Ishikawa (cell line): ENCODE measurements around the gene TAF10.
A peak's percentile ranks its signal among the peaks of the same experiment; 100 is the strongest.

Source experiments
- CEBPB ChIP-seq: IDR thresholded peaks from 2 replicates; pipeline ENCODE4 v1.6.1; 2012
- CREB1 ChIP-seq: IDR thresholded peaks from 2 replicates; pipeline ENCODE4 v1.6.1; 2012; ENCODE audit warnings: low read depth
- EGR1 ChIP-seq: IDR thresholded peaks from 2 replicates; pipeline ENCODE4 v1.6.1; 2012
- EP300 ChIP-seq: IDR thresholded peaks from 2 replicates; pipeline ENCODE4 v1.6.1; 2012; ENCODE audit warnings: borderline replicate concordance
- FOXM1 ChIP-seq: IDR thresholded peaks from 2 replicates; pipeline ENCODE4 v1.6.1; 2012; ENCODE audit warnings: low read depth, borderline replicate concordance
- NFIC ChIP-seq: IDR thresholded peaks from 2 replicates; pipeline ENCODE4 v1.6.1; 2012
- RAD21 ChIP-seq: IDR thresholded peaks from 2 replicates; pipeline ENCODE4 v1.6.1; 2012; ENCODE audit warnings: low read depth
- TAF1 ChIP-seq: IDR thresholded peaks from 2 replicates; pipeline ENCODE4 v1.6.1; 2012; ENCODE audit warnings: low read depth, mild to moderate bottlenecking
- TCF12 ChIP-seq: IDR thresholded peaks from 2 replicates; pipeline ENCODE4 v1.6.1; 2012; ENCODE audit warnings: low read depth
- TEAD4 ChIP-seq: IDR thresholded peaks from 2 replicates; pipeline ENCODE4 v1.6.1; 2012
- YY1 ChIP-seq: IDR thresholded peaks from 2 replicates; pipeline ENCODE4 v1.6.1; 2012; ENCODE audit warnings: low read depth
- ZBTB7A ChIP-seq: IDR thresholded peaks from 2 replicates; pipeline ENCODE4 v1.6.1; 2012; ENCODE audit warnings: low read depth
- TF ChIP-seq, protein P1 (sequence below): IDR thresholded peaks from 2 replicates; pipeline ENCODE4 v1.6.1; 2012
- TF ChIP-seq, protein P2 (sequence below): IDR thresholded peaks from 2 replicates; pipeline ENCODE4 v1.6.1; 2012; ENCODE audit warnings: low read depth, mild to moderate bottlenecking
- TF ChIP-seq, protein P3 (sequence below): IDR thresholded peaks from 2 replicates; pipeline ENCODE4 v1.6.1; 2012

The TAF10 gene

DNA sequence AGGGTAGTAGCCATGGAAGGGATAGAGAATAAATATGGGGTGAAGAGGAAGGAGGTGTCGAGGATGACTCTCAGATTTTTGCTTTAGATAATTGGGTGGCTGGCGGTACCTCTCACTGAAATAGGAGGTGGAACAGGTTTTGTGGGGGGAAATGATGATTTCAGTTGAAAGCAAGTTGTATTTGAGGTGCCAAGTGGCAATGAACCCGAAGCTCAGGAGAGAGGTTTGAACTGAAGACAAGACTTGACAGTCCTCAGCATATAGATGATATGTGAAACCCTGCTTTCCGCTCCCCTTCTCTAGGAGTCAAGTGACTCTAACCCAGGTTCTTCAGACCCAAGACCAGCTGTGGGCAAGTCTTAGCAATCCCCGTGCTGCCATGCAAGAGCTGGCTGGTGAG lies 42.3 kb downstream of the TAF10 start:
- no peak for TF ChIP-seq EP300
- no peak for TF ChIP-seq ZBTB7A
- TF ChIP-seq RAD21, result no peak
- TF ChIP-seq, protein P1, sequence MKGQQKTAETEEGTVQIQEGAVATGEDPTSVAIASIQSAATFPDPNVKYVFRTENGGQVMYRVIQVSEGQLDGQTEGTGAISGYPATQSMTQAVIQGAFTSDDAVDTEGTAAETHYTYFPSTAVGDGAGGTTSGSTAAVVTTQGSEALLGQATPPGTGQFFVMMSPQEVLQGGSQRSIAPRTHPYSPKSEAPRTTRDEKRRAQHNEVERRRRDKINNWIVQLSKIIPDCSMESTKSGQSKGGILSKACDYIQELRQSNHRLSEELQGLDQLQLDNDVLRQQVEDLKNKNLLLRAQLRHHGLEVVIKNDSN, result no peak
- TF ChIP-seq EGR1, result no peak
- TF ChIP-seq, protein P2, sequence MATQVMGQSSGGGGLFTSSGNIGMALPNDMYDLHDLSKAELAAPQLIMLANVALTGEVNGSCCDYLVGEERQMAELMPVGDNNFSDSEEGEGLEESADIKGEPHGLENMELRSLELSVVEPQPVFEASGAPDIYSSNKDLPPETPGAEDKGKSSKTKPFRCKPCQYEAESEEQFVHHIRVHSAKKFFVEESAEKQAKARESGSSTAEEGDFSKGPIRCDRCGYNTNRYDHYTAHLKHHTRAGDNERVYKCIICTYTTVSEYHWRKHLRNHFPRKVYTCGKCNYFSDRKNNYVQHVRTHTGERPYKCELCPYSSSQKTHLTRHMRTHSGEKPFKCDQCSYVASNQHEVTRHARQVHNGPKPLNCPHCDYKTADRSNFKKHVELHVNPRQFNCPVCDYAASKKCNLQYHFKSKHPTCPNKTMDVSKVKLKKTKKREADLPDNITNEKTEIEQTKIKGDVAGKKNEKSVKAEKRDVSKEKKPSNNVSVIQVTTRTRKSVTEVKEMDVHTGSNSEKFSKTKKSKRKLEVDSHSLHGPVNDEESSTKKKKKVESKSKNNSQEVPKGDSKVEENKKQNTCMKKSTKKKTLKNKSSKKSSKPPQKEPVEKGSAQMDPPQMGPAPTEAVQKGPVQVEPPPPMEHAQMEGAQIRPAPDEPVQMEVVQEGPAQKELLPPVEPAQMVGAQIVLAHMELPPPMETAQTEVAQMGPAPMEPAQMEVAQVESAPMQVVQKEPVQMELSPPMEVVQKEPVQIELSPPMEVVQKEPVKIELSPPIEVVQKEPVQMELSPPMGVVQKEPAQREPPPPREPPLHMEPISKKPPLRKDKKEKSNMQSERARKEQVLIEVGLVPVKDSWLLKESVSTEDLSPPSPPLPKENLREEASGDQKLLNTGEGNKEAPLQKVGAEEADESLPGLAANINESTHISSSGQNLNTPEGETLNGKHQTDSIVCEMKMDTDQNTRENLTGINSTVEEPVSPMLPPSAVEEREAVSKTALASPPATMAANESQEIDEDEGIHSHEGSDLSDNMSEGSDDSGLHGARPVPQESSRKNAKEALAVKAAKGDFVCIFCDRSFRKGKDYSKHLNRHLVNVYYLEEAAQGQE, result no peak
- no peak for TF ChIP-seq FOXM1
- TF ChIP-seq TEAD4, result no peak
- TF ChIP-seq NFIC, result no peak
- no peak for TF ChIP-seq CREB1
- no peak for TF ChIP-seq CEBPB
- TF ChIP-seq TAF1, result no peak
- no peak for TF ChIP-seq TCF12
- TF ChIP-seq, protein P3, sequence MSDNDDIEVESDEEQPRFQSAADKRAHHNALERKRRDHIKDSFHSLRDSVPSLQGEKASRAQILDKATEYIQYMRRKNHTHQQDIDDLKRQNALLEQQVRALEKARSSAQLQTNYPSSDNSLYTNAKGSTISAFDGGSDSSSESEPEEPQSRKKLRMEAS, result no peak
- no peak for TF ChIP-seq YY1

DNA sequence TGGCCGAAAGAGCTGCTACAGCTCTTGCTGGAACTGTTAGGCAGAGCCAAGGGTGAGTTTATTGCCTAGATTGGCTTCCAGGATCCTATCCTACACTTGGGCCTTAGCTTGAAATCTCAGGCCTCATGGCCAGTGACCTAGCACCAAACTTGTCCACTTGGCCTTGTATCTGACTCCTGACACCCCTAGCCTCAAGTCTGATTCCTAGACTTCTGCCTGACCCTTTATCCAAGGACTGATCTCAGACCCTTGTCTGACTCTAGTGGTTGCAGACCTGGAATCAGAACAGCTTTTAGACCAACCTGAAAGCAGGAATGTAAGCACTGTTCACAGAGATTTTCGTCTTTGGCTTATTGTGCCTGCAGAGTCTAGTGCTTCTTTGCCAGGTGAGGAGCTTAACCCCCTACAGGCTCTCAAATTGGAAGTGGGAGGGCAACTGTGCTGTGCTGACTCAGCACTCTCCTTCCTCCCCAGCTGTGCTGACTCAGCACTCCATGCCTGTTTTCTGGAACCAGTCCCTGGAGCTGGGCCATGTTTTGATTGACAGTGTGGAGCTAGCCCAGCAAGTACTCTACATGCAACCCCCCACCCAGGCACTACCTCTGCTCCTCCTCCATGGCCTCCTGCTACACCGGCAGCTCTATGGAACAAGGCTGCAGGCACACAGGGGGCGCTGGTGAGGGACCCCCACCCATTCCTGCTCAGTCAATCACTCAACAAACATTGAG lies 43.7 kb downstream of the TAF10 start:
- TF ChIP-seq EP300 (peak; percentile 39; the same call in 1 of the 2 replicates), RAD21 (no peak; the same call in 1 of the 2 replicates), ZBTB7A (no peak), YY1 (no peak), CEBPB (no peak), FOXM1 (no peak), EGR1 (no peak), TAF1 (no peak), CREB1 (no peak), TCF12 (peak; percentile 69; the same call in 1 of the 2 replicates), TEAD4 (0 out of 2 replicates have a peak, but pooled peaks have one; percentile 16), NFIC (peak; percentile 97)
- TF ChIP-seq, protein P3, result peak; percentile 63
- TF ChIP-seq, protein P1, result no peak
- TF ChIP-seq, protein P2, result no peak

DNA sequence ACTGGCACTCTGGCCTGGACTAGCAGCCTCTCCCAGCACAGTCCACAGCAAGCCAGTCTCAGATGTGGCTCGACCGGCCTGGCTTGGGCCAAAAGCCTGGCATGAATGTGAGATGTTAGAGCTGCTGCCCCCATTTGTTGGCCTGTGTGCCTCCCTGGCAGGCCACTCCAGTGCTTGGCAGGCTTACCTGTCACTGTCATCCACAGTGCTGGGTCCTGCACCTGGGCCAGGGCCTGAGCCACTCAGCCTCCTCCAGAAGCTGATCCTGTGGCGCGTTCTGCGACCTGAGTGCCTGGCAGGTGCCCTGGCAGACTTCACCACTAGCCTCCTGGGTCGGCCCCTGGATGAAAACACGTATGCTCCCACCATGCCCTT lies 44.7 kb downstream of the TAF10 start:
- TF ChIP-seq NFIC, result no peak
- TF ChIP-seq, protein P1, result no peak
- no peak for TF ChIP-seq CREB1
- TF ChIP-seq RAD21, result no peak
- TF ChIP-seq TCF12, result no peak
- TF ChIP-seq TEAD4, result no peak
- TF ChIP-seq ZBTB7A, result no peak

DNA sequence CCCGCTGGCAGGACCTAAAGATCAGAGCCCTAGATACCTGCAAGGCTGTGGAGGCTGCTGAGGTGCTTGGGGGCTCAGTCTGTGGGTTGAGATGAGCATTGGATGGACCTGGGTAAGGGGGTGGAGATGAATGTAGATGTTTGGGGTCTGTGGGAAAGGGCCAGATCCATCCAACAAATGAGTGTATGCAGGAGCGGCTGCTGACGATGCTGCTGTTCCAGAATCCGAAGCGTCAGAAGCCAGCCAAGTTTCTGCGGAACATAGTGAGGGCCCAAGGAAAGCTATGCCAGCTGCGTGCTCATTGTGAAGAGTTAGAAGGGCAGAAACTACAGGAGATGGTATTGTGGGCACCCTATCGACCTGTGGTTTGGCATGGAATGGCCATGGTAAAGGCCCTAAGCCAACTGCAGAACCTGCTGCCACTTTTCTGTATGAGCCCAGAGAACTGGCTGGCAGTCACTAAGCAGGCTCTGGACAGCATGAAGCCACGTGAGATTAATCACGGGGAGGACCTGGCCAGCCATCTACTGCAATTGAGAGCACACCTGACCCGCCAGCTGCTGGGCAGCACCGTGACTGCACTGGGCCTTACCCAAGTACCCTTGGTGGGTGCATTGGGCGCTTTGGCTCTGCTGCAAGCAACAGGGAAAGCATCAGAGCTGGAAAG lies 45.2 kb downstream of the TAF10 start:
- TF ChIP-seq ZBTB7A (no peak), TAF1 (no peak), TEAD4 (no peak), CREB1 (no peak)
- TF ChIP-seq, protein P3, result no peak
- TF ChIP-seq, protein P1, result no peak
